H1 (cell line): ENCODE measurements around the gene INAFM2. TPM values are rescaled to one million over a fixed set of nuclear protein-coding genes. Genes with fewer than 3 reads are reported as not detected.

ENCODE experiments used
- CTCF ChIA-PET: fragments of 300-600 bp; sonication (Branson Sonifier 250); formaldehyde crosslinking; loops from one replicate; lab custom pipeline; 2021; ENCODE audit not compliant: partially characterized antibody; lab: Charles Lee
- POLR2A ChIA-PET: fragments of 300-600 bp; sonication (Branson Sonifier 250); formaldehyde crosslinking; loops from one replicate; lab custom pipeline; 2021; ENCODE audit warnings: inconsistent platforms; ENCODE audit not compliant: partially characterized antibody; lab: Charles Lee
- DNase-seq, 2 experiments: peaks; one replicate each; pipeline versions ENCODE4 v3.0.0 to v3.0.0-alpha.2; 2010 to 2022; ENCODE audit warnings: low spot score in 2 of 2, low read depth in 1 of 2, mixed read lengths in 1 of 2
- FAIRE-seq: peaks from 2 replicates; lab custom pipeline; 2011; peaks lifted over from hg19 to GRCh38; lab: Jason Lieb, UNC
- H2AFZ ChIP-seq: 2 replicates; pipeline ENCODE4 v1.8.1; 2012; ENCODE audit warnings: low read length, inconsistent platforms
- H2AK5ac ChIP-seq: 2 replicates; pipeline ENCODE4 v1.6.1; 2013; ENCODE audit warnings: low read depth, low read length
- H2BK120ac ChIP-seq: replicated peaks from 2 replicates; pipeline ENCODE3; 2013; ENCODE audit warnings: low read depth, low read length, inconsistent platforms
- H2BK12ac ChIP-seq: 2 replicates; pipeline ENCODE4 v1.6.1; 2013; ENCODE audit warnings: low read depth, low read length
- H2BK15ac ChIP-seq: 2 replicates; pipeline ENCODE4 v1.6.1; 2013; ENCODE audit warnings: low read length
- H2BK20ac ChIP-seq: 2 replicates; pipeline ENCODE4 v1.6.1; 2013; ENCODE audit warnings: low read length
- H2BK5ac ChIP-seq: 2 replicates; pipeline ENCODE4 v1.6.1; 2013; ENCODE audit warnings: low read depth, low read length
- H3K14ac ChIP-seq: 2 replicates; pipeline ENCODE4 v1.6.1; 2013; ENCODE audit warnings: inconsistent platforms; ENCODE audit not compliant: insufficient read length
- H3K18ac ChIP-seq: 2 replicates; pipeline ENCODE4 v1.6.1; 2013; ENCODE audit warnings: low read length; ENCODE audit errors: extremely low read depth
- H3K23ac ChIP-seq: 2 replicates; pipeline ENCODE4 v1.6.1; 2013; ENCODE audit warnings: inconsistent platforms; ENCODE audit not compliant: insufficient read length
- H3K23me2 ChIP-seq: 2 replicates; pipeline ENCODE4 v1.6.1; 2013; ENCODE audit warnings: low read depth, low read length
- H3K27ac ChIP-seq: 2 replicates; pipeline ENCODE4 v1.6.1; 2011; ENCODE audit warnings: low read depth, low read length, inconsistent platforms
- H3K27me3 ChIP-seq, 4 experiments: replicated peaks in 1 of 4; 1 replicate in 1 of 4; 2 replicates in 3 of 4; pipeline versions ENCODE4 v1.6.1 to v1.8.1; 2011 to 2013; ENCODE audit warnings: low read length in 3 of 4, mild to moderate bottlenecking in 3 of 4, inconsistent platforms in 2 of 4, mixed read lengths in 2 of 4, moderate library complexity in 1 of 4; ENCODE audit not compliant: control insufficient read depth in 3 of 4, insufficient read depth in 3 of 4; ENCODE audit errors: extremely low read depth in 1 of 4
- H3K36me3 ChIP-seq, 4 experiments: 2 replicates each; pipeline versions ENCODE4 v1.6.1 to v1.8.1; 2011 to 2013; ENCODE audit warnings: mild to moderate bottlenecking in 4 of 4, low read length in 3 of 4, moderate library complexity in 2 of 4, control low read depth in 1 of 4, inconsistent platforms in 1 of 4; ENCODE audit not compliant: insufficient read depth in 4 of 4, control insufficient read depth in 2 of 4
- H3K4ac ChIP-seq: replicated peaks from 2 replicates; pipeline ENCODE3; 2013; ENCODE audit warnings: low read length, low read depth, mixed read lengths, inconsistent platforms; ENCODE audit not compliant: insufficient read length
- H3K4me1 ChIP-seq, 4 experiments: replicated peaks in 1 of 4; 1 replicate in 1 of 4; 2 replicates in 3 of 4; pipeline versions ENCODE4 v1.6.1 to v1.8.1; 2011 to 2013; ENCODE audit warnings: low read length in 3 of 4, inconsistent platforms in 2 of 4, mixed read lengths in 1 of 4; ENCODE audit not compliant: insufficient read depth in 4 of 4, control insufficient read depth in 3 of 4
- H3K4me2 ChIP-seq, 2 experiments: 2 replicates each; pipeline versions ENCODE4 v1.6.1 to v1.8.1; 2011 to 2013; ENCODE audit warnings: low read depth in 2 of 2, low read length in 2 of 2, control low read depth in 1 of 2, inconsistent platforms in 1 of 2, mild to moderate bottlenecking in 1 of 2; ENCODE audit not compliant: insufficient read depth in 1 of 2
- H3K4me3 ChIP-seq, 4 experiments: fragments of 200-600, 300-600 bp in 1 of 4; sonication (generic), shearing (Covaris generic), sonication (Bioruptor Twin) in 1 of 4; 2 replicates each; pipeline versions ENCODE4 v1.5.1 to v1.8.1; 2011 to 2016; ENCODE audit warnings: low read length in 4 of 4, low read depth in 3 of 4, control low read depth in 2 of 4, inconsistent platforms in 2 of 4, mild to moderate bottlenecking in 2 of 4, mixed read lengths in 1 of 4, moderate library complexity in 1 of 4; ENCODE audit not compliant: insufficient read depth in 2 of 4; ENCODE audit errors: extremely low read depth in 1 of 4
- H3K56ac ChIP-seq: replicated peaks from 2 replicates; pipeline ENCODE3; 2013; ENCODE audit warnings: low read depth, mild to moderate bottlenecking, mixed read lengths, low read length, inconsistent platforms; ENCODE audit not compliant: insufficient read length
- H3K79me1 ChIP-seq: 2 replicates; pipeline ENCODE4 v1.6.1; 2013; ENCODE audit warnings: low read depth, low read length, control low read depth
- H3K79me2 ChIP-seq, 2 experiments: 2 replicates each; pipeline versions ENCODE4 v1.6.1 to v1.8.1; 2012 to 2013; ENCODE audit warnings: low read length in 2 of 2, mild to moderate bottlenecking in 2 of 2, inconsistent platforms in 1 of 2; ENCODE audit not compliant: insufficient read depth in 2 of 2, control insufficient read depth in 1 of 2
- H3K9ac ChIP-seq, 4 experiments: replicated peaks in 1 of 4; 1 replicate in 1 of 4; 2 replicates in 3 of 4; pipeline versions ENCODE4 v1.6.1 to v1.8.1; 2011 to 2013; ENCODE audit warnings: low read depth in 3 of 4, low read length in 3 of 4, control low read depth in 2 of 4, mild to moderate bottlenecking in 2 of 4, moderate library complexity in 2 of 4, inconsistent platforms in 1 of 4; ENCODE audit errors: extremely low read depth in 1 of 4
- H3K9me3 ChIP-seq, 2 experiments: 2 replicates each; pipeline versions ENCODE4 v1.6.1 to v1.8.1; 2012 to 2013; ENCODE audit warnings: mild to moderate bottlenecking in 2 of 2, moderate library complexity in 2 of 2, control low read depth in 1 of 2, inconsistent platforms in 1 of 2, low read depth in 1 of 2, low read length in 1 of 2, mixed read lengths in 1 of 2; ENCODE audit not compliant: insufficient read depth in 2 of 2
- H4K20me1 ChIP-seq, 2 experiments: replicated peaks in 1 of 2; 2 replicates each; pipeline versions ENCODE3 to v1.8.1; 2011 to 2013; ENCODE audit warnings: inconsistent platforms in 2 of 2, low read length in 2 of 2, mild to moderate bottlenecking in 1 of 2; ENCODE audit not compliant: insufficient read depth in 2 of 2, control insufficient read depth in 1 of 2
- H4K5ac ChIP-seq: 2 replicates; pipeline ENCODE4 v1.6.1; 2013; ENCODE audit warnings: low read length, low read depth, mixed read lengths, inconsistent platforms; ENCODE audit not compliant: insufficient read length
- H4K8ac ChIP-seq: 2 replicates; pipeline ENCODE4 v1.8.0; 2013; ENCODE audit warnings: mild to moderate bottlenecking, moderate library complexity, low read length, inconsistent platforms; ENCODE audit not compliant: insufficient read depth; ENCODE audit errors: extremely low read depth
- H4K91ac ChIP-seq: replicated peaks from 2 replicates; pipeline ENCODE3; 2013; ENCODE audit warnings: low read length, mixed read lengths, inconsistent platforms; ENCODE audit not compliant: insufficient read length
- BCL11A ChIP-seq, 2 experiments: IDR thresholded peaks; one replicate each; pipeline ENCODE4 v1.6.1; 2011; ENCODE audit warnings: low read depth in 2 of 2, low read length in 2 of 2, mild to moderate bottlenecking in 2 of 2
- GABPA ChIP-seq: IDR thresholded peaks from 2 replicates; pipeline ENCODE4 v1.6.1; 2011; ENCODE audit warnings: mild to moderate bottlenecking, low read length, moderate library complexity, borderline replicate concordance; ENCODE audit not compliant: insufficient read depth
- JUND ChIP-seq: IDR thresholded peaks from 2 replicates; pipeline ENCODE4 v1.6.1; 2011; ENCODE audit warnings: mild to moderate bottlenecking, improper control_type of control experiment, low read length
- NANOG ChIP-seq: IDR thresholded peaks from 2 replicates; pipeline ENCODE4 v1.6.1; 2011; ENCODE audit warnings: low read length, low read depth, mild to moderate bottlenecking, inconsistent platforms; ENCODE audit not compliant: insufficient read depth, poor library complexity, severe bottlenecking
- NRF1 ChIP-seq: IDR thresholded peaks from 2 replicates; pipeline ENCODE4 v1.6.1; 2011; ENCODE audit warnings: mild to moderate bottlenecking, low read depth, low read length, improper control_type of control experiment
- SP4 ChIP-seq: IDR thresholded peaks from 2 replicates; pipeline ENCODE4 v1.6.1; 2012; ENCODE audit warnings: low read length, inconsistent platforms
- SUZ12 ChIP-seq: fragments of 200-600 bp; sonication (generic); IDR thresholded peaks from 2 replicates; pipeline ENCODE4 v1.6.1; 2012; ENCODE audit warnings: mild to moderate bottlenecking, inconsistent platforms, low read length, moderate library complexity, mixed read lengths
- WGBS, 2 experiments: shearing (Covaris generic) in 1 of 2; methylation state at CpG; one replicate each; pipeline versions ENCODE4 v1.1.6 to v1.1.7; 2013 to 2015; ENCODE audit warnings: low lambda C conversion rate in 2 of 2, mixed read lengths in 2 of 2, inconsistent platforms in 1 of 2, low coverage in 1 of 2, missing lambda C conversion rate in 1 of 2; ENCODE audit not compliant: insufficient replicate concordance in 2 of 2, insufficient coverage in 1 of 2, insufficient read length in 1 of 2; ENCODE audit errors: extremely low coverage in 1 of 2, missing lambda C conversion rate in 1 of 2; 5-methylcytosine and 5-hydroxymethylcytosine counted together
- polyA plus RNA-seq, 7 experiments: library from polyadenylated mRNA; depleted of rRNA in 3 of 7; stranded (reverse) in 5 of 7; unstranded in 2 of 7; fragments of >200 nt in 5 of 7; fragments of 200-250 nt in 2 of 7; gene quantifications; 1 replicate in 5 of 7; 2 replicates in 1 of 7; 4 replicates in 1 of 7; pipeline versions ENCODE4 v1.2.1 to v1.2.3, GENCODE V29; 2011 to 2013; ENCODE audit warnings: missing spikeins in 2 of 7, mixed read lengths in 2 of 7
- total RNA-seq: library from RNA; stranded (reverse); fragmentation: NEBNext Ultra II Directional; extraction: Animal tissue kit (Norgen Biotek cat#: 25700); gene quantifications from 2 replicates; pipeline ENCODE4 v1.2.1, GENCODE V29; 2021

INAFM2 gene
- total and polyA plus RNA-seq, 2 of the 8 experiments (the other 6 are each of a cell fraction or from before 2014, with no cell fraction given): 15.3 to 35.1 TPM

DNA sequence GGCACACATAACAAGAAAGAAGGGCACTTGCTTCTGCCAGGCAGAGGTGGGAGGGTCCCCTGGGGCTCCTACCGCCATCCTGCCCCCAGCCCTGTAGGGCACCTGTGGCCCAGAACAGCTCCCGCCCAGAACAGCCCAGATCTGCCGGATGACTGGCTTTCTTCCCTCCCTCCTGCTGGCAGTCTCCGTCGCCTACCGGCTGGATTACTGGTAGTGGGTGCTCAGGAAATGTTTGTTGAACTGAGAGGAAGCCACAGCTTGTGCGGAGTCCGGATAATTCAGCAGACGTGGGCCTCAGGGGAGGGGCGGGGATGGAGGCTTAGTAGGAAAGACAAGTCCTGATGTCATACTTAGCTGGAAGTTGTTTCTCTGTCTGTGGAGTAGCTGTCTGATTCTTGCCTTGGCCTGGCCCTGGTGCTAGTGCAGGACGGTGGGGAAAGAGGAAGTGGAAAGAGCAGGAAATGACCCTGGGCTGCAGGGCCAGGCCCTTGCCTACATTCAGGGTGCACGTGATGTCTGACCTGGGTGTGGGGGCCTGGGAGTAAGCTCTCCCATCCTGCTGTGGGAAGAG lies 10.5 kb downstream of the INAFM2 start:
- H3K79me1 ChIP-seq: no peaks in the 10 kb centered on the region
- H3K23me2 ChIP-seq: no peaks in the 10 kb centered on the region; the same call in 1 of the 2 replicates
- H2BK120ac ChIP-seq: no peak overlapping the region
- H3K79me2 ChIP-seq: no peaks in the 10 kb centered on the region
- H2BK20ac ChIP-seq: 0 out of 2 replicates have a peak overlapping the region, but pooled peaks have one; percentile 61
- H3K14ac ChIP-seq: no peak overlapping the region
- H3K27me3 ChIP-seq: peaks cover 0 to 4% (median under 1%) of the 10 kb centered on the region in 4 experiments; a peak in 1 of 7 replicates
- no peak for FAIRE-seq
- H4K5ac ChIP-seq: no peak overlapping the region
- no peak overlapping the region for H3K4ac ChIP-seq
- no peak overlapping the region for H4K91ac ChIP-seq
- H3K18ac ChIP-seq: no peak overlapping the region
- POLR2A ChIA-PET: interaction anchor here (0.7 to 8.1 kb wide), 5 partner anchors 7 to 42 kb away, joined by 3 to 66 read pairs (median 4); no protein-coding TSS in a partner anchor
- DNase-seq: no peak
- H2BK12ac ChIP-seq: 0 out of 2 replicates have a peak overlapping the region, but pooled peaks have one; percentile 96
- no peak overlapping the region for H3K56ac ChIP-seq
- H3K4me3 ChIP-seq: no peak overlapping the region
- no peak for TF ChIP-seq NRF1
- no peak for TF ChIP-seq JUND
- TF ChIP-seq GABPA: no peak
- TF ChIP-seq NANOG: no peak
- no peak for TF ChIP-seq BCL11A (IDR thresholded peaks at IDR 0.05; ENCODE audit: low read depth in 2 of 2, low read length in 2 of 2)
- no peak for TF ChIP-seq SP4
- TF ChIP-seq SUZ12: no peak
- H3K4me2 ChIP-seq: no peak overlapping the region
- no peaks in the 10 kb centered on the region for H4K20me1 ChIP-seq
- peak overlapping the region; percentile 16; the same call in 1 of the 2 replicates for H2BK15ac ChIP-seq
- H2AFZ ChIP-seq: no peak overlapping the region
- no peak overlapping the region for H2BK5ac ChIP-seq
- CTCF ChIA-PET: interaction anchor here (0.7 to 27.4 kb wide), 9 partner anchors 7 to 544 kb away, joined by 3 to 584 read pairs (median 219); partner anchors contain the start of genes ANKRD63, DISP2, INAFM2 and PHGR1
- no peaks in the 10 kb centered on the region; a peak in 1 of 4 replicates for H3K9me3 ChIP-seq
- no peak overlapping the region for H3K23ac ChIP-seq
- no peak overlapping the region for H3K9ac ChIP-seq
- H4K8ac ChIP-seq: no peak overlapping the region
- peaks cover under 1 to 29% (median 18%) of the 10 kb centered on the region in 4 experiments for H3K4me1 ChIP-seq
- no peak overlapping the region for H3K27ac ChIP-seq
- WGBS, 2 experiments: 81% methylated on average over 11 of the region's 12 CpGs; no CpG with 5 or more reads in 1 of the 2 experiments
- H2AK5ac ChIP-seq: no peak overlapping the region; the same call in 1 of the 2 replicates
- H3K36me3 ChIP-seq: peaks cover 0 to 7% (median 0%) of the 10 kb centered on the region in 4 experiments; a peak in 3 of 8 replicates
